HG02943 (cell line): ENCODE measurements around the gene KCNJ9.

ENCODE experiments used
- ATAC-seq: cut with Tn5 transposase; IDR thresholded peaks from one replicate; pipeline ENCODE4 v1.9.1; 2021; ENCODE audit warnings: mild to moderate bottlenecking, low read depth, moderate library complexity; ENCODE audit not compliant: unreplicated experiment

KCNJ9 gene

GRCh38 chr1:160086456-160086892 is 5.1 kb downstream of the KCNJ9 start:
- ATAC-seq = no peak

DNA sequence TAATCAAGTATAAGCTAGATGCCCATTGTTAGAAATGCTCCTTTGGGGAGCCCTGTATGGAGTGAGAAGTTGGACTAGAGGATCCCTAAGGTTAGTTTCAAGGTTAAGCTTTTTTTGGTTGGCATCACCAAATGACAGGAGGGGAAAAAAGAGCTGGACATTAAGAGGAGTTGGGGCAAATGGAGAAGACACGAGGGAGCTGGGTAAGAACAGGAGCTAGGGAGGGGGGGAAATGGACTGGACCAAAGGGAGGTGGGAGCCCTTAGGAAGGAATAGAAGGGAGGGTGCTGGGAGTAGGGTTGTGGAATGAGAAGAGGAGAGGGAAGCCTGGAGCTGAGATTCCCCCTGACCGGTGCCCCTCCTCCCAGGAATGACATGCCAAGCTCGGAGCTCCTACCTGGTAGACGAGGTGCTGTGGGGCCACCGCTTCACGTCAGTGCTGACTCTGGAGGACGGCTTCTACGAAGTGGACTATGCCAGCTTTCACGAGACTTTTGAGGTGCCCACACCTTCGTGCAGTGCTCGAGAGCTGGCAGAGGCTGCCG is 5.9 kb downstream of the KCNJ9 start:
- ATAC-seq = no peak

GRCh38 chr1:160089883-160090282 is 8.5 kb downstream of the KCNJ9 start:
- ATAC-seq = no peak

DNA sequence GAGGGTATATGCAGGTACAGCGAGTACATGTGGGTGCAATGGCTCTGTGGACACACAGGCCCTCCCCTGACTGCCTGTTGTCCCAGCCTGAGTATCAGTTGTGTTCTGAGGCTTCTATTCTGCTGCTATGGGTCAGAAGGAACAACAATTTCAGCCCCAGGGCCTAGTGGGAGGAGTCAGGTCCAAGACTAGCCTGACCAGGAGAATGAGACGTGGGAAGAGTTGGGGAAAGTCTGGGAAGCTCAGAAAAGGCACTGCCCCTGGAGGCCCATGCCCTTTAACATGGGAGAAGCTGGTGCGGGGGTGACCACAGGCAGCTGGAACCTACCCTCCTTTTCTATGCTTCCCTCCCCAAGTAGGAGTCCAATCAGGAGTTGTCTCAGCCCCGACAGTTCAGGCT is 9.4 kb downstream of the KCNJ9 start:
- ATAC-seq = no peak

GRCh38 chr1:160091666-160092223 is 10.4 kb downstream of the KCNJ9 start:
- ATAC-seq = no peak

GRCh38 chr1:160092366-160093068 is 11.2 kb downstream of the KCNJ9 start:
- no peak for ATAC-seq

DNA sequence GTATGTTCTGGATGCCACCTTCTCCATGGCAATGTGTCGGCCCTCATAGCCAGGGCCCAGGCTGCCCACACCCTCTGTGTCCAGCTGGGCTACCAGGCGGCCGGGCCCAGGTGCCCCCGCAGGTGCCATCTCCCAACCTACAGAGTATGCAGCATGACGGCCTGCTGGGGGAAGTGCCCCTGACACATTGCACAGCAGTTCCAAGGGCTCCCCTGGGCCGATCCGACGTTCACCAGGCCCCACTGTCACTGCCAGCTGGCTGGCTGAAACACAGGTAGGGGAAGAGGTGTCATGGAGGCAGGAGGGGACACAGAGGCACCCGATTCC is 11.7 kb downstream of the KCNJ9 start:
- ATAC-seq = no peak

DNA sequence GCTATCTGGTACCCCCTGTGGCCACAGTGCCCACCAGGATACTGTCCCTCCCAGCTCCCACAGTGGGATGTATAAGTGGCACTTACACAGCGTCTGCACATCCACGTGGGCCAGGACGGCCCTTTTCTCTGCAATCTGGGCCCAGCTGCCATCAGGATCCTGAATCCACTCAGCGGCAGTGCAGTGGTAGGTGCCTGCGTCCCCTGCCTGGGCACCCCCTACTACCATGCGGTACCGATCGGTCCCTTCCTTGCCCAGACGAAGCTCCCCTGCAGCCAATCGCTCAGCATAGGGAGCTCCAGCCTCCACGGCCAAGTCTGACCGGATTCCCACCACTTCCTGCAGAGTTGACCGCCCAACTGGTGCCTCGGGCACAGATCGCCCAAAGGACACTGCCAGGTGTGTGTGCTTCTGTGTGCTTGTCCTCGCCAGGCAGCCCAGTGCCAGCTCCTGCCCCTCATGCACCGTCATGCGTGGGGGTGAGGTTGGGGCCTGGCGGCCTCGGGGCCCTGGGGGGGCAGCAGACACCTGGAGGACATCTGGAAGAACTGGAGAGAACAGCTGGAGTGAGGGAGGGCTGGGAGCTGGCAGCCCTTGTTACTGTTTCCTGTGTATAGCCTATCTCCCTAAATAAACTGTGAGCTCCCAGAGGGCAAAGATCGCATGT is 12.4 kb downstream of the KCNJ9 start:
- no peak for ATAC-seq

DNA sequence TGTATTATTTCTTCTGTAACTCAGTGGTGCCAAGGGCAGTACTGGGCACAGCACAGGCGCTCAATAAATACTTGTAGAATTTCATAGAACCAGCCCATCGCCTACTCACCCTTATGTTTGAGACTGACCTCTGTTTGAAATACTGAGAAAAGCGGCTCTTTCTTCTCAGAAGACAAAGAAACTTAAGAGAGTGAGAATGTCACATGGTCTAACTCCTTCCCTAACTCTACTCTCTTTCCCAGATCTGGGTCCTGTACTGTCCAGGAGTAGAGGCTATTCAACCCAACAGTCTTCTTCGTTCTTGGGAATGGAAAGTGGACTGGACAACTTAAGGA is 12.9 kb downstream of the KCNJ9 start:
- no peak for ATAC-seq

GRCh38 chr1:160094806-160095205 is 13.5 kb downstream of the KCNJ9 start:
- no peak for ATAC-seq

- no peak for ATAC-seq
Measured at GRCh38 chr1:160095382-160096105, 14.2 kb downstream of the KCNJ9 start.

GRCh38 chr1:160096274-160097116 is 15.2 kb downstream of the KCNJ9 start:
- ATAC-seq = no peak

DNA sequence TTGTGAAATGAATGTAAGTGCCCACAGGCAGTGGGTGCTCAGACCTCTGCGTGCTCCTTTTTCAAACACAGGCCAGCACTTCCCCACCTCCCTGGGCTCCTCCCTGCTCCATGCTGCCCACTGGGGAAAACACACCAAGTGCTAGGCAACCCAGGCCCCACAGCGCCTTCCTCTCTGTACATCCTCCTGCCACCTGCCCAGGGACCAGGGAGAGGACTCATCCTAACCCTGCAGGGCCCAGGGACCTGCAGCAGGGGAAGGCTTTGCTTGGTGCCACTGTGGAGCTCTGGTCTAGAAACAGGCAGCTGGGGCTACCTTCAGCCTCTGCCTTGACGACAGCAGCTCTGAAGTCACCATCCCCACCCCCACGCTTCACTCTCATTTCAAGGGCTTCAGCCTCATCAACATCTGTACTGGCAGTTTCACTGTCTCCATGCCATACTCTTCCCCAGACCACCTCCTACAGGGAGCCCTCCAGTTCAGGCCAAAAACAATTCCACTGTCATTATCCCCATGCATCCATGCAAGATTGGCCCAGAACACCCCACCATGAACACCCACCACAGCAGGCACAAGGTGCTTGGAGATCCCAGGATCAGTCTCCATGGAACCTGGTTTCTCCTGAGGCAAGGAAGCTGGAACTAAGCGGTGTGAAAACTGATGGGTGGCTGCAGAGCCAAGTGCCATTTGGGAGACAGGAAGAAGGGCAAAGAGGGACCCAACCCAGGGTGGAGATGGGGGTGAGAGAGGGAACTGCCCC is 16.0 kb downstream of the KCNJ9 start:
- no peak for ATAC-seq

DNA sequence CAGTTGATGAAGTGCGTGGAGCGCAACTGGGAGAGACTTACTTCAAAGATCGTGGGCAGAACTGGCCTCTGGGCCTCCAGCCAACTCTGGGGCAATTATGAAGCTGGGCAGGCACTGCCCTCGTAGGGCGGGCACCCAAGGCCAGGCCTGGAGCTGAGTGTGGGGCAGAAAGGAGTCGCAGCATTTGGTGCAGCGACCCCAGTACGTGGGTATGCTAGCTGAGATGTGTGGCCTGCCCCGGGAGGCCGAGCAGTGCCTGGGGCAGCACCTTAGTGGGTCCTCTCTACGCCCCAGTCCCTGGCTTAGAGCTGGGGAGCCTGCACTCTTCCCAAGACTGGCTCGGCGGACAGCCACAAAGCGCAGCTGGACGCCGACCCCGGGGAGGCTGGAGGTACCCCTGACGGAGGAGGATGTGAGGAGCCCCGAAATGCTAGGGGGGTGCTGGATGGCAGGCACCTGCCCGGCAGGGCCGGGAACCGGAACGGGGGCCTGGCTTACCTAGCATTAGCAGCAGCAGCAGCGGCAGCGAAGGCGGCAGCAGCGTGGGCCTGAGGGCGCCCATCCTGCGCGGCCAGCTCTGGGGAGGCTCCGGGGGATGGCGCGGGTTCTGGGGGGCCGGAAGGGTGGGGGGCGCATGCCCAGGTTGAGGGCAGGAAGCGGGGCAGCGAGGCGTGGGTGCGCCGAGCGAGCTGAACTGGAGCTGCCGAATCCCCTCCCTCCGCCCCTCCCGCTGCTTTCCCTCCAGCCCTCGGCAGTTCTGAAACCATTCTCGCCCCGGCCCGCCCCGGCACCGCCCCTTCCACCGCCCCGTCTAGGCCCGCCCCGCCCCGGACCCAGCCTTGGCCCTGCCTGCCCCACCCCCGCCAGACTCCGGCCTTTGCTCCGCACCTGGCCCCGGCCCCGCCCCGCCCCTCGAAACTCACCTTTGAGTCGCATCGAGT is 16.8 kb downstream of the KCNJ9 start, which contains the start of gene IGSF8:
Gene IGSF8 (minus strand): TSS at position 709 of the 941 bp plus-strand sequence. CDS start 147 bp downstream, at position 562.
- peak; percentile 59 for ATAC-seq

DNA sequence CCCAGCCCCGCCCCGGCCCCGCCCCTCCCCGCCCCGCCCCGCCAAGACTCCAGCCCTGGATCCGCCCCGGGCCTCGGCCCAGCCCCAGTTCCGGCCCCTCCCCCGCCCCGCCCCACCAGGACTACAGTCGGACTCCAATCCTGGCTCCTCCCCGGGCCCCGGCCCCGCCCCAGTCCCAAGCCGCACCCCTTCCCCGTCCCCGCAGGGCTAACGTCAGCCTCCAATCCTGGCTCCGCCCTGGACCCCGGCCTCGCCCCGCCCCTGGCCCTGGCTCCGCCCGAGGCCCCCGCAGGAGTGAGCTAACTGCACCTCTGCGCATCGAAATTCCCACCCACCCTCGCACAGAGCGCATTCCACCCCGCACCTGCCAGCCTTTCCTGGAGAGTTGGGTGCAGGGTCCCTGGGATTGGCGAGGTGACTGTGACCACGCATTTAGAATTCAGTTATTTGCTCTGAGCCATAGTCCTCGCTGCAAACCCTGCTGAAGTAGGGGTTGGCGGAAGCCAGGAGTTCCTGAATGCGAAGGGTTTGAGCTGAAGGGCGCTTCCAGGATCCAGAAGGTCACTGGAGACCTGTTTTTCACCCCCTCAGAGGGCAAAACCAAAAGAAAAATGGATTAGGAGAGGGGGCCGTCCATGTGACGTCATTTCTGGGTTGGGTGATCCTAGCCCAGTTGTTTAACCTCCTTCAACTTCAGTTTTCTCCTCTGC is 17.7 kb downstream of the KCNJ9 start:
- ATAC-seq = peak; percentile 69

DNA sequence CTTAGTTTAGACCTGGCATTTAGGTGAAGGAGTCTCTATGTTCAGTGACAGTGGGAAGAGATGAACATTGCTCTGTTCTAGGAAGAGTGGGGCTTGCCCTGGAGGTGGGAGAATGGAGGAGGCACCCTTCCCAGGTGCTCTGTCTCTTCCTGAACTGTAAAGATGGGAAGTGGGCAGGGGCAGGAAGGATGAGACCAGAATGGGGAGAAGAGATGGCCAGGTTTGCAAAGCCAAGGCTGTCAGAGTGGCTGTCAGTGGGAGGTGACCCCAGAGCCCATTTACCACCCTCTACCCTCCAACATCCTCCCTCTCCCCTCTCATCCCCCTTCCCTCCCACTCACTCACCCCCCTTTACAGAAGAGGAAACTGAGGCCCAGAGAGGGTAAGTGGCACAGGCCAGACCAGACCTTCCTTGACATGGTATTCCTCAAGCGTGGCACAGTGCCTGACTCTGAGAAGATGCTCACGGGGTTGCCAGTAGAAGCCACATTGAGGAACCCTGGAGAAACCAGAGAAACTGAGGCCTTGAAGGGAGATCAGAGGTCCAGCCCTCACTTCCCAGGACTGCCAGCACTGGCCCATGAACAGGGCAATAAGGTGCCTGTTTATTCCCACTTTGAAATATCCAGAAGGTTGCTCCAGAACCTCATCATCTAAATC is 18.5 kb downstream of the KCNJ9 start:
- no peak for ATAC-seq

- ATAC-seq = no peak
Measured at GRCh38 chr1:160101037-160101716, 19.8 kb downstream of the KCNJ9 start.
